GM19452 (cell line): ENCODE data around the gene ADAT3.
"Not testable (repeated sequence)": the region's sequence is repeated elsewhere in the genome, so short reads cannot be mapped to it uniquely, and the experiment has no call there.

Experiments used
- ATAC-seq: cut with Tn5 transposase; IDR thresholded peaks from one replicate; pipeline ENCODE4 v1.9.1; 2021; ENCODE audit not compliant: unreplicated experiment

Gene ADAT3

GRCh38 chr19:1882786-1883692, 22.2 kb upstream of the ADAT3 start:
- no peak for ATAC-seq

GRCh38 chr19:1883784-1884183, 21.4 kb upstream of the ADAT3 start:
- no peak for ATAC-seq

DNA sequence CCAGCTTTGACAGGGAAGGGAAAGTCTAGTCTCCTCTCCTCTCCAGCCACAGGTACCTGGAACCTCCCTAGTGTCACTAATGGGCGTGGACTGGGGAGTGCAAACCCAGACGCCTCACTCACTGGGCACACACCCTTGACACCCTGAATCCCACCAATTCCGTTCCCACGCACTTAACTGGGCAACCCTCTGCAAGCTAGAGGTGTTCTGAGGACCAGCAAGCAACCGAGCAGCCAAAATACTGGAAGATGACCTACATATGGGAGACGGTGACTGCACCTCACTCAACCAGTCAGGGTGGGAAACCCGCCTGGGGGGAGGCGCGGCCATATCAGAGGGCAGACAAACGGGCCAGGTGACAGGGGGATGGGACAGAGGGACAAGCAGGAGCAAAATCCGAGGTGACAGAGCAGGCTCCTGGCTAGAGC, 20.9 kb upstream of the ADAT3 start:
- ATAC-seq = no peak

GRCh38 chr19:1884719-1885334, 20.4 kb upstream of the ADAT3 start:
- peak; percentile 11 for ATAC-seq

GRCh38 chr19:1885398-1886119, 19.6 kb upstream of the ADAT3 start, which contains the start of gene ABHD17A:
TSS of gene ABHD17A (minus strand) at chr19:1885496. CDS start at chr19:1881566, 3,930 bp downstream.
- ATAC-seq = peak; percentile 77

GRCh38 chr19:1886360-1886759, 18.8 kb upstream of the ADAT3 start:
- ATAC-seq = not testable (repeated sequence)

DNA sequence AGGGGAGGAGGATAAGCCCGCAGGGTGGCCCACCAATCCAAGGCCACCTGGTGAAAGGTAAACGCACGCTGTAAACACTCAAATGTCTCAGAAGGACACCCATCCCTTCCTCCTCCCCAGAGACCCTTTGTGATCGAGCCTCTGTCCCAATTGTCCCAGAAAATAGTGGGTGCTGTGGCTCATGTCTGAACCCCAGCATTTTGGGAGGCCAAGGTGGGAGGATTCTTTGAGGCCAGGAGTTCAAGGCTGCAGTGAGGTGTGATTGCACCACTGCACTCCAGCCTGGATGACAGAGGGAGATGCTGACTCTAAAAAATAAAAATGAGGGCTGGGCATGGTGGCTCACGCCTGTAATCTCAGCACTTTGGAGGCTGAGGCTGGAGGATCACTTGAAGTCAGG, 16.8 kb upstream of the ADAT3 start:
- no peak for ATAC-seq

- no peak for ATAC-seq
These were observed 15.3 kb upstream of the ADAT3 start for GRCh38 chr19:1889907-1890306.

DNA sequence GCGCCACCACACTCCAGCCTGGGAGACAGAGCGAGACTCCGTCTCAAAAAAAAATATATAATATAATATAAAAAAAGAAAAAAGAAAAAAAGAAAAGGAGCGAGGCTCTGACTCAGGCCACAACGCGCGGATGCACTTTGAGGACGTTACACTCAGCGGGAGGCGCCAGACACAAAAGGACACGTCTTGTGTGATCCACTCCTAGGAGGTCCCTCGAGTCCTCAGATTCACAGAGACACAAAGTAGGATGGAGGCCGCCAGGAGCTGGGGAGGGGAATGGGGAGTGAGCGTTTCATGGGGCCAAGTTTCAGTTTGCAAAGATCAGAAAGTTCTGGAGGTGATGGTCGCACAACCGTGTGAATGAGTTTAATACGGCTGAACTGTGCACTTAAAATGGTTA, 11.4 kb upstream of the ADAT3 start:
- ATAC-seq = no peak

DNA sequence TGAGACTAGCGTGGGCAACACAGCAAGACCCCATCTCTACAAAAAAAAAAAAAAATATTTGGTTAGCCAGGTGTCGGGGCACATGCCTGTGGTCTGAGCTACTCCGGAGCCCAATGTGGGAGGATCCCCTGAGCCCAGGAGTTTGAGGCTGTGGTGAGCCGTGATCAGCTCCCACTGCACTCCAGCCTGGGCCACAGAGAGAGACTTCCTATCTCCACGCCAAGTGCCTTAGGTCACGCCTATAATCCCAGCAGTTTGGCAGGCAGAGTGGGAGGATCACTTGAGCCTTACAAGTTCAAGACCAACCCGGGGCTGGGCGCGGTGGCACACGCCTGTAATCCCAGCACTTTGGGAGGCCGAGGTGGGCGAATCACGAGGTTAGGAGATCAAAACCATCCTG, 8.7 kb upstream of the ADAT3 start:
- ATAC-seq = no peak

GRCh38 chr19:1901940-1902404, 3.2 kb upstream of the ADAT3 start:
- no peak for ATAC-seq

DNA sequence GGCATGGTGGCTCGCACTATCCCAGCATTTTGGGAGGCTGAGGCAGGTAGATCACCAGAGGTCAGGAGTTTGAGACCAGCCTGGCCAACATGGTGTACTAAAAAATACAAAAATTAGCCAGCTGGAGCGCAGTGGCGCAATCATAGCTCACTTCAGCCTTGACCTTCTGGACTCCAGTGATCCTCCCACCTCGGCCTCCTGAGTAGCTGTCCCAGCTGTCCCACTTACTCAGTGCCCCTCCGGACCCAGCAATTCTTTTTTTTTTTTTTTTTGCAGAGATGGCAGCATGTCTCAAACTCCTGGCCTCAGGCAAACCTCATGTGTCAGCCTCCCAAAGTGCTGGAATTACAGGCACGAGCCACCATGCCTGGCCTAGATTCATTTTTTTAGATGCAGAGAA, 2.3 kb upstream of the ADAT3 start:
- no peak for ATAC-seq

DNA sequence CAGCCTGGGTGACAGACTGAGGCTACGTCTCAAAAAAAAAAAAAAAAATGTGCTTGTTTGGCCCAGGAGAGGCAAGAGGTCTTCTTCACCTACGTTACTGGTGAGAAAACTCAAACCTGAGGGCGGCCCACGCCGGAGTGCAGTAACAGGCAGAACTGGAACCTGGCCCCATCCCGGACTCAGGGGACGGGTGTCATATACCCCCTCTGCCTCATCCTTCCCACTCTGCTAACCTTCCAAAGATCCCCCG, 414 bp upstream of the ADAT3 start:
- peak; percentile 9 for ATAC-seq

DNA sequence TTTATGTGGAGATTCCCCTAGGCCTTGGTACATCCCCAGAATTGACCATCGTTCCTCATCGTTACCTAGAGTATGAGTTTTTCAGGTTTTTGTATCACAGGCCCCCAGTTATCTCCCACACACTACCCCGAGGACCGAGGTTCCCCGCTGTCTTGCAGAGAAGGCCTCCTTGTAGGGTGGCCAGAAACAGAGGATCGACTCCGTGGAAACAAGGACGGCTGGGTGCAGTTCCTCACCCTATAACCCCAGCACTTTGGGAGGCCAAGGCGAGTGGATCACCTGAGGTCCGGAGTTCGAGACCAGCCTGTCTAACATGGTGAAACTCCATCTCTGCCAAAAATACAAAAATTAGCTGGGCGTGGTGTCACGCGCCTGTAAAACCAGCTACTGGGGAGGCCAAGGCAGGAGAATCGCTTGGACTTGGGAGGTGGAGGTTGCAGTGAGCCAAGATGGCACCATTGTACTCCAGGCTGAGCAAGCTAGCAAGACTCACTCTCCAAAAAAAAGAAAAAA, 720 bp downstream of the ADAT3 start:
- ATAC-seq = no peak

- no peak for ATAC-seq
These were observed 1.9 kb downstream of the ADAT3 start for GRCh38 chr19:1906985-1907562.

- no peak for ATAC-seq
These were observed 2.6 kb downstream of the ADAT3 start for GRCh38 chr19:1907563-1908363.

DNA sequence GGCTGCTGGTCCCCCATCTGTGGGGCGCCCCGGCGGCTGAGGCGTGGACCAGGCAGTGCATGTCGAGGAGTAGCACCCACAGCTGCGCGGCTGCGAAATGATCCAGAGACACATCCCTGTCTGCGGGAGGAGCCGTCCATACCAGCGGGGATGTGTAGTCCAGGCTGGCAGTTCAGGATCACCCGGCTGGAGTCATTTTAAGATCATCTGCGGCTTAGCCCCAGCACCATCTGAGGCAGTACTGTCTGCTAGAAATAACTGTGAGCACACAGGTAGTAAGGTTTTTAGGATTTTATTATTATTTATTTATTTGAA, 3.1 kb downstream of the ADAT3 start:
- no peak for ATAC-seq

DNA sequence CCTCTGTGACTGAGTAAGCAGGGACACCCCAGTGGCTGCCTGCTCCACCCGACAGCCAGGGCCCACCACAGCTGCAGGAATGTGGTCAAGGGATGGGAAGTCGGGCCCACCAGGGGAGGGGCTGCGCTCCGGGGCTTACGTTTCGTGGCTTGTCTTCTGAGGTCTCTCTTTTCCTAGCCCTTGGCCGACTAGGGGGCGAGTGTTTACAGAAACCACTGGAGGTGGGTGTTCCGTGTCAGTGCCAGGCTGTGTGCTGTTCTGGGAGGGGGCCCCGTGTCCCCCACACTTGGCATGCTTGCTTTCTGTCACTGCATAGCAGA, 4.5 kb downstream of the ADAT3 start:
- ATAC-seq = no peak

- no peak for ATAC-seq
These were observed 5.0 kb downstream of the ADAT3 start for GRCh38 chr19:1910177-1910576.

GRCh38 chr19:1911098-1911497, 5.9 kb downstream of the ADAT3 start:
- ATAC-seq = no peak

DNA sequence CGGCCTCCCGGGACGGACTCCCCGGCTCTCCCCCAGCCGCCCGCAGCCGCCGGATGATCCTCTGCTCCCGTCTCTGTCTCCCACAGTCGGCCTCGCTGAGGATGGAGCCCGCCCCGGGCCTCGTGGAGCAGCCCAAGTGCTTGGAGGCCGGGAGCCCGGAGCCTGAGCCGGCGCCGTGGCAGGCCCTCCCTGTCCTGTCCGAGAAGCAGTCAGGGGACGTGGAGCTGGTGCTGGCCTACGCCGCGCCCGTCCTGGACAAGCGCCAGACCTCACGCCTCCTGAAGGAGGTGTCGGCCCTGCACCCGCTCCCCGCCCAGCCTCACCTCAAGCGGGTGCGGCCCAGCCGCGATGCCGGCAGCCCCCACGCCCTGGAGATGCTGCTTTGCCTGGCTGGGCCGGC, 6.8 kb downstream of the ADAT3 start:
- ATAC-seq = no peak
